Measurements from ENCODE around the gene ZNF564. TPM values are rescaled to one million over a fixed set of nuclear protein-coding genes. Genes with fewer than 3 reads are reported as not detected.

Gene ZNF564
- total RNA-seq, 2 experiments from 2014 or later, result 9.4 to 10.2 TPM

- H3K4me1 Mint-ChIP-seq, result peaks cover 29% of the 10 kb centered on the region
- H3K9me3 Mint-ChIP-seq, result peaks cover 38% of the 10 kb centered on the region
- DNase-seq, result no peak
- H3K4me3 Mint-ChIP-seq, result no peak overlapping the region
- CTCF ChIA-PET, result no interaction called here
- no peak overlapping the region for H3K27ac Mint-ChIP-seq
- no peaks in the 10 kb centered on the region for H3K27me3 Mint-ChIP-seq
- peaks cover 77% of the 10 kb centered on the region for H3K36me3 Mint-ChIP-seq (ENCODE audit: low read depth)
- POLR2A ChIA-PET, result no interaction called here
These were observed 5.2 kb downstream of the ZNF564 start for GRCh38 chr19:12546068-12546467.

GRCh38 chr19:12545267-12545666 is 6.0 kb downstream of the ZNF564 start:
- CTCF ChIA-PET, result interaction anchor here (0.7 kb wide), 1 partner anchor 454 kb away, joined by 3 read pairs; no protein-coding TSS in a partner anchor
- Mint-ChIP-seq H3K36me3 (ENCODE audit: low read depth) (peaks cover 82% of the 10 kb centered on the region), H3K27me3 (no peaks in the 10 kb centered on the region), H3K9me3 (peaks cover 39% of the 10 kb centered on the region), H3K4me3 (no peak overlapping the region), H3K27ac (no peak overlapping the region), H3K4me1 (peaks cover 26% of the 10 kb centered on the region)
- DNase-seq, result no peak
- POLR2A ChIA-PET, result no interaction called here

- ChIA-PET POLR2A (no interaction called here), CTCF (no interaction called here)
- H3K27ac Mint-ChIP-seq, result no peak overlapping the region
- DNase-seq, result no peak
- no peak overlapping the region for H3K4me3 Mint-ChIP-seq
- peaks cover 82% of the 10 kb centered on the region for H3K36me3 Mint-ChIP-seq (ENCODE audit: low read depth)
- no peaks in the 10 kb centered on the region for H3K27me3 Mint-ChIP-seq
- H3K9me3 Mint-ChIP-seq, result peaks cover 41% of the 10 kb centered on the region
- peaks cover 22% of the 10 kb centered on the region for H3K4me1 Mint-ChIP-seq
These were observed 6.8 kb downstream of the ZNF564 start for GRCh38 chr19:12544401-12544876.

GRCh38 chr19:12543855-12544254 is 7.4 kb downstream of the ZNF564 start:
- CTCF ChIA-PET, result no interaction called here
- H3K27me3 Mint-ChIP-seq, result no peaks in the 10 kb centered on the region
- H3K4me3 Mint-ChIP-seq, result no peak overlapping the region
- H3K4me1 Mint-ChIP-seq, result peaks cover 17% of the 10 kb centered on the region
- no peak overlapping the region for H3K27ac Mint-ChIP-seq
- POLR2A ChIA-PET, result no interaction called here
- H3K9me3 Mint-ChIP-seq, result peaks cover 35% of the 10 kb centered on the region
- DNase-seq, result no peak
- peaks cover 79% of the 10 kb centered on the region for H3K36me3 Mint-ChIP-seq (ENCODE audit: low read depth)

- H3K27ac Mint-ChIP-seq, result no peak overlapping the region
- H3K4me3 Mint-ChIP-seq, result no peak overlapping the region
- peaks cover 78% of the 10 kb centered on the region for H3K9me3 Mint-ChIP-seq
- H3K27me3 Mint-ChIP-seq, result no peaks in the 10 kb centered on the region
- POLR2A ChIA-PET, result no interaction called here
- H3K36me3 Mint-ChIP-seq (ENCODE audit: low read depth), result peaks cover 87% of the 10 kb centered on the region
- CTCF ChIA-PET, result no interaction called here
- no peaks in the 10 kb centered on the region for H3K4me1 Mint-ChIP-seq
- no peak for DNase-seq
These were observed 24.0 kb downstream of the ZNF564 start for GRCh38 chr19:12527034-12527836.

GRCh38 chr19:12526542-12526941 is 24.7 kb downstream of the ZNF564 start:
- ChIA-PET CTCF (no interaction called here), POLR2A (no interaction called here)
- Mint-ChIP-seq H3K4me3 (no peak overlapping the region), H3K4me1 (no peaks in the 10 kb centered on the region), H3K9me3 (peaks cover 80% of the 10 kb centered on the region), H3K27ac (no peak overlapping the region), H3K27me3 (no peaks in the 10 kb centered on the region), H3K36me3 (ENCODE audit: low read depth) (peaks cover 89% of the 10 kb centered on the region)
- no peak for DNase-seq

- peaks cover 67% of the 10 kb centered on the region for H3K9me3 Mint-ChIP-seq
These were observed 29.3 kb downstream of the ZNF564 start for GRCh38 chr19:12521996-12522395.

GRCh38 chr19:12513531-12514061 is 37.7 kb downstream of the ZNF564 start:
- POLR2A ChIA-PET, result no interaction called here
- no peak overlapping the region for H3K4me3 Mint-ChIP-seq
- H3K27me3 Mint-ChIP-seq, result no peaks in the 10 kb centered on the region
- no peak for DNase-seq
- peaks cover 11% of the 10 kb centered on the region for H3K36me3 Mint-ChIP-seq (ENCODE audit: low read depth)
- H3K4me1 Mint-ChIP-seq, result no peaks in the 10 kb centered on the region
- H3K27ac Mint-ChIP-seq, result no peak overlapping the region
- peaks cover 43% of the 10 kb centered on the region for H3K9me3 Mint-ChIP-seq
- CTCF ChIA-PET, result no interaction called here

More at GRCh38 chr19:12521996-12522395, 29.3 kb downstream of the ZNF564 start:
- CTCF ChIA-PET, result no interaction called here
- no peaks in the 10 kb centered on the region for H3K27me3 Mint-ChIP-seq
- no peaks in the 10 kb centered on the region for H3K4me1 Mint-ChIP-seq
- H3K27ac Mint-ChIP-seq, result no peak overlapping the region
- peak; percentile 17 for DNase-seq
- H3K36me3 Mint-ChIP-seq (ENCODE audit: low read depth), result peaks cover 60% of the 10 kb centered on the region
- POLR2A ChIA-PET, result no interaction called here
- no peak overlapping the region for H3K4me3 Mint-ChIP-seq

GRCh38 chr19:12497032-12497431 is 54.2 kb downstream of the ZNF564 start:
- peaks cover 25% of the 10 kb centered on the region for H3K9me3 Mint-ChIP-seq
- no peak overlapping the region for H3K4me3 Mint-ChIP-seq
- POLR2A ChIA-PET, result interaction anchor here (3.3 kb wide), 1 partner anchor 15 kb away, joined by 15 read pairs; no protein-coding TSS in a partner anchor
- peaks cover 16% of the 10 kb centered on the region for H3K4me1 Mint-ChIP-seq
- no peak overlapping the region for H3K27ac Mint-ChIP-seq
- H3K27me3 Mint-ChIP-seq, result no peaks in the 10 kb centered on the region
- CTCF ChIA-PET, result no interaction called here
- no peak for DNase-seq
- peaks cover 14% of the 10 kb centered on the region for H3K36me3 Mint-ChIP-seq (ENCODE audit: low read depth)

GRCh38 chr19:12496480-12496879 is 54.8 kb downstream of the ZNF564 start:
- Mint-ChIP-seq H3K4me1 (peaks cover 16% of the 10 kb centered on the region), H3K27me3 (no peaks in the 10 kb centered on the region), H3K9me3 (peaks cover 27% of the 10 kb centered on the region), H3K27ac (no peak overlapping the region), H3K36me3 (ENCODE audit: low read depth) (peaks cover 14% of the 10 kb centered on the region), H3K4me3 (peak overlapping the region; percentile 81)
- POLR2A ChIA-PET, result interaction anchor here (1.3 to 3.3 kb wide), 3 partner anchors 9 to 163 kb away, joined by 3 to 15 read pairs (median 8); partner anchors contain the start of gene ZNF563
- DNase-seq, result no peak
- CTCF ChIA-PET, result interaction anchor here (1.4 kb wide), 1 partner anchor 163 kb away, joined by 3 read pairs; the partner anchor contains the start of gene ZNF563

- DNase-seq, result peak; percentile 93
- Mint-ChIP-seq H3K9me3 (peaks cover 28% of the 10 kb centered on the region), H3K36me3 (ENCODE audit: low read depth) (peaks cover 14% of the 10 kb centered on the region), H3K4me1 (peaks cover 16% of the 10 kb centered on the region), H3K27ac (peak overlapping the region; percentile 66), H3K4me3 (peak overlapping the region; percentile 81), H3K27me3 (no peaks in the 10 kb centered on the region)
- CTCF ChIA-PET, result interaction anchor here (0.6 to 1.6 kb wide), 11 partner anchors 20 to 1434 kb away, joined by 3 to 9 read pairs (median 3); partner anchors contain the start of genes ZNF443 and ZNF563
- POLR2A ChIA-PET, result interaction anchor here (0.6 to 3.3 kb wide), 9 partner anchors 11 to 204 kb away, joined by 3 to 15 read pairs (median 4); partner anchors contain the start of genes DHPS, ZNF563, ZNF564 and ZNF709
These were observed 56.1 kb downstream of the ZNF564 start for GRCh38 chr19:12495002-12495802.

GRCh38 chr19:12494260-12494860 is 56.9 kb downstream of the ZNF564 start:
- no peak overlapping the region for H3K27ac Mint-ChIP-seq
- CTCF ChIA-PET, result interaction anchor here (0.6 to 1.6 kb wide), 7 partner anchors 27 to 1434 kb away, joined by 3 to 9 read pairs (median 3); partner anchors contain the start of gene ZNF443
- POLR2A ChIA-PET, result interaction anchor here (1.5 to 3.3 kb wide), 3 partner anchors 10 to 56 kb away, joined by 8 to 15 read pairs (median 9); partner anchors contain the start of genes ZNF564 and ZNF709
- peaks cover 12% of the 10 kb centered on the region for H3K36me3 Mint-ChIP-seq (ENCODE audit: low read depth)
- H3K4me1 Mint-ChIP-seq, result peaks cover 16% of the 10 kb centered on the region
- no peaks in the 10 kb centered on the region for H3K27me3 Mint-ChIP-seq
- no peak for DNase-seq
- peak overlapping the region; percentile 81 for H3K4me3 Mint-ChIP-seq
- H3K9me3 Mint-ChIP-seq, result peaks cover 24% of the 10 kb centered on the region

Measured in activated CD4-positive, alpha-beta memory T cell treated with anti-CD3 and anti-CD28 coated beads, Interleukin-2, amount 10 ng/mL, durations not matched to agents 7 days and 5 days (primary cell).